Right atrium auricular region (tissue), 2 donors: Measurements from ENCODE around the gene SLX4IP. TPM values are rescaled to one million over a fixed set of nuclear protein-coding genes. Genes with fewer than 3 reads are reported as not detected.

ENCODE experiments used
- DNase-seq: peaks from one replicate; pipeline ENCODE4 v3.0.0-alpha.2; 2019; ENCODE audit warnings: low spot score
- H3K27ac ChIP-seq, 2 donors: fragments of 200-600 bp; sonication (generic); 1 replicate in 1 of 2; 2 replicates in 1 of 2; pipeline ENCODE4 v1.5.1; 2016 to 2019
- H3K27me3 ChIP-seq, 2 donors: fragments of 200-600 bp; sonication (generic); one replicate each; pipeline versions ENCODE4 v1.5.1 to v1.6.0; 2017 to 2019
- H3K36me3 ChIP-seq: fragments of 200-600 bp; sonication (generic); one replicate; pipeline ENCODE4 v1.5.1; 2016
- H3K4me1 ChIP-seq, 2 donors: fragments of 200-600 bp; sonication (generic); one replicate each; pipeline versions ENCODE4 v1.5.1 to v1.6.0; 2017 to 2019
- H3K4me3 ChIP-seq, 2 donors: fragments of 200-600 bp; sonication (generic); 1 replicate in 1 of 2; 2 replicates in 1 of 2; pipeline ENCODE4 v1.5.1; 2017 to 2019; ENCODE audit warnings: mild to moderate bottlenecking in 1 of 2, moderate library complexity in 1 of 2
- H3K9me3 ChIP-seq, 2 donors: fragments of 200-600 bp; sonication (generic); one replicate each; pipeline ENCODE4 v1.5.1; 2019
- CTCF ChIP-seq, 2 donors: fragments of 200-600 bp; sonication (generic); IDR thresholded peaks; one replicate each; pipeline ENCODE4 v1.5.1; 2019; ENCODE audit warnings: antibody characterized with exemption in 2 of 2
- total RNA-seq, 2 donors: library from RNA; depleted of rRNA; stranded (reverse); fragments of >200 nt; gene quantifications; one replicate each; pipeline ENCODE4 v1.1.0, GENCODE V29; 2016

SLX4IP gene
- total RNA-seq, 2 donors from 2014 or later, result 1.1 to 2.0 TPM

- TF ChIP-seq CTCF (IDR thresholded peaks at IDR 0.05), result no peak
- Histone ChIP-seq H3K4me3 (peak overlapping the region in 1 of 2 donors; percentile 33), H3K27me3 (no peaks in the 10 kb centered on the region), H3K36me3 (peaks cover 33% of the 10 kb centered on the region), H3K27ac (peak overlapping the region; percentile 58 to 76), H3K4me1 (peaks cover 0 to 91% of the 10 kb centered on the region in 2 donors), H3K9me3 (no peaks in the 10 kb centered on the region)
- peak; percentile 73 for DNase-seq
Measured at GRCh38 chr20:10667077-10667401, 231.9 kb downstream of the SLX4IP start.

- TF ChIP-seq CTCF (IDR thresholded peaks at IDR 0.05), result no peak
- peak overlapping the region in 1 of 2 donors; percentile 33 for H3K4me3 ChIP-seq
- H3K36me3 ChIP-seq, result peaks cover 26% of the 10 kb centered on the region
- H3K27me3 ChIP-seq, result no peaks in the 10 kb centered on the region
- DNase-seq, result peak; percentile 9
- peak overlapping the region; percentile 58 to 76 for H3K27ac ChIP-seq
- peaks cover 0 to 84% of the 10 kb centered on the region in 2 donors for H3K4me1 ChIP-seq
- no peaks in the 10 kb centered on the region for H3K9me3 ChIP-seq
Measured at GRCh38 chr20:10667560-10668167, 232.6 kb downstream of the SLX4IP start.

- Histone ChIP-seq H3K4me3 (peak overlapping the region in 1 of 2 donors; percentile 5), H3K27ac (peak overlapping the region; percentile 10 to 14), H3K27me3 (no peaks in the 10 kb centered on the region), H3K36me3 (peaks cover 15% of the 10 kb centered on the region), H3K4me1 (peaks cover 0 to 75% of the 10 kb centered on the region in 2 donors), H3K9me3 (no peaks in the 10 kb centered on the region)
- peak; percentile 42 for DNase-seq
- no peak for TF ChIP-seq CTCF (IDR thresholded peaks at IDR 0.05)
Measured at GRCh38 chr20:10668677-10669368, 233.7 kb downstream of the SLX4IP start.

GRCh38 chr20:10669843-10670446 lies 234.8 kb downstream of the SLX4IP start:
- Histone ChIP-seq H3K27ac (peak overlapping the region; percentile 98), H3K4me1 (peaks cover 0 to 68% of the 10 kb centered on the region in 2 donors), H3K36me3 (peaks cover 13% of the 10 kb centered on the region), H3K9me3 (no peaks in the 10 kb centered on the region), H3K27me3 (no peaks in the 10 kb centered on the region), H3K4me3 (peak overlapping the region; percentile 87 to 94)
- no peak for TF ChIP-seq CTCF (IDR thresholded peaks at IDR 0.05)
- DNase-seq, result peak; percentile 52

- peaks cover 0 to 68% of the 10 kb centered on the region in 2 donors for H3K4me1 ChIP-seq
- no peaks in the 10 kb centered on the region for H3K27me3 ChIP-seq
- H3K4me3 ChIP-seq, result peak overlapping the region; percentile 87 to 94
- TF ChIP-seq CTCF (IDR thresholded peaks at IDR 0.05), result no peak
- no peaks in the 10 kb centered on the region for H3K9me3 ChIP-seq
- H3K36me3 ChIP-seq, result peaks cover 13% of the 10 kb centered on the region
- no peak for DNase-seq
- peak overlapping the region; percentile 98 for H3K27ac ChIP-seq
Measured at GRCh38 chr20:10670501-10671220, 235.6 kb downstream of the SLX4IP start.
